Measurements from ENCODE around the gene SLC15A1. TPM values are rescaled to one million over a fixed set of nuclear protein-coding genes. Genes with fewer than 3 reads are reported as not detected.

SLC15A1 gene
- total RNA-seq, 1 donor from 2014 or later: 0.11 TPM

GRCh38 chr13:98797456-98797855 is 45.0 kb upstream of the SLC15A1 start:
- Mint-ChIP-seq H3K9me3 (ENCODE audit: unreplicated experiment) (no peaks in the 10 kb centered on the region), H3K4me1 (ENCODE audit: unreplicated experiment) (peaks cover 19% of the 10 kb centered on the region), H3K36me3 (ENCODE audit: unreplicated experiment) (peaks cover 16% of the 10 kb centered on the region), H3K4me3 (ENCODE audit: unreplicated experiment) (no peak overlapping the region), H3K27ac (ENCODE audit: unreplicated experiment) (no peak overlapping the region), H3K27me3 (ENCODE audit: unreplicated experiment) (no peaks in the 10 kb centered on the region)
- DNase-seq (ENCODE audit: extremely low spot score, unreplicated experiment): no peak
- no peak for TF ChIP-seq CTCF (IDR thresholded peaks at IDR 0.05)

GRCh38 chr13:98796798-98797197 is 44.3 kb upstream of the SLC15A1 start:
- H3K36me3 Mint-ChIP-seq (ENCODE audit: unreplicated experiment): peaks cover 16% of the 10 kb centered on the region
- peak; percentile 64 for DNase-seq (ENCODE audit: extremely low spot score, unreplicated experiment)
- H3K9me3 Mint-ChIP-seq (ENCODE audit: unreplicated experiment): no peaks in the 10 kb centered on the region
- no peak overlapping the region for H3K27ac Mint-ChIP-seq (ENCODE audit: unreplicated experiment)
- no peak overlapping the region for H3K4me3 Mint-ChIP-seq (ENCODE audit: unreplicated experiment)
- no peaks in the 10 kb centered on the region for H3K27me3 Mint-ChIP-seq (ENCODE audit: unreplicated experiment)
- no peak for TF ChIP-seq CTCF (IDR thresholded peaks at IDR 0.05)
- peaks cover 19% of the 10 kb centered on the region for H3K4me1 Mint-ChIP-seq (ENCODE audit: unreplicated experiment)

- Mint-ChIP-seq H3K4me1 (ENCODE audit: unreplicated experiment) (peaks cover 19% of the 10 kb centered on the region), H3K4me3 (ENCODE audit: unreplicated experiment) (no peak overlapping the region), H3K27ac (ENCODE audit: unreplicated experiment) (no peak overlapping the region), H3K9me3 (ENCODE audit: unreplicated experiment) (no peaks in the 10 kb centered on the region), H3K27me3 (ENCODE audit: unreplicated experiment) (no peaks in the 10 kb centered on the region), H3K36me3 (ENCODE audit: unreplicated experiment) (peaks cover 16% of the 10 kb centered on the region)
- no peak for TF ChIP-seq CTCF (IDR thresholded peaks at IDR 0.05)
- DNase-seq (ENCODE audit: extremely low spot score, unreplicated experiment): peak; percentile 42
Measured at GRCh38 chr13:98796191-98796590, 43.7 kb upstream of the SLC15A1 start.

- DNase-seq (ENCODE audit: extremely low spot score, unreplicated experiment): peak; percentile 57
- peaks cover 19% of the 10 kb centered on the region for H3K4me1 Mint-ChIP-seq (ENCODE audit: unreplicated experiment)
- no peak overlapping the region for H3K4me3 Mint-ChIP-seq (ENCODE audit: unreplicated experiment)
- TF ChIP-seq CTCF (IDR thresholded peaks at IDR 0.05): no peak
- H3K9me3 Mint-ChIP-seq (ENCODE audit: unreplicated experiment): no peaks in the 10 kb centered on the region
- no peak overlapping the region for H3K27ac Mint-ChIP-seq (ENCODE audit: unreplicated experiment)
- no peaks in the 10 kb centered on the region for H3K27me3 Mint-ChIP-seq (ENCODE audit: unreplicated experiment)
- H3K36me3 Mint-ChIP-seq (ENCODE audit: unreplicated experiment): peaks cover 16% of the 10 kb centered on the region
Measured at GRCh38 chr13:98795220-98795619, 42.7 kb upstream of the SLC15A1 start.

GRCh38 chr13:98794498-98794897 is 42.0 kb upstream of the SLC15A1 start:
- Mint-ChIP-seq H3K27ac (ENCODE audit: unreplicated experiment) (no peak overlapping the region), H3K4me1 (ENCODE audit: unreplicated experiment) (peaks cover 18% of the 10 kb centered on the region), H3K4me3 (ENCODE audit: unreplicated experiment) (no peak overlapping the region), H3K9me3 (ENCODE audit: unreplicated experiment) (no peaks in the 10 kb centered on the region), H3K27me3 (ENCODE audit: unreplicated experiment) (no peaks in the 10 kb centered on the region), H3K36me3 (ENCODE audit: unreplicated experiment) (peaks cover 16% of the 10 kb centered on the region)
- peak; percentile 66 for DNase-seq (ENCODE audit: extremely low spot score, unreplicated experiment)
- peak; percentile 15 for TF ChIP-seq CTCF (IDR thresholded peaks at IDR 0.05)

Data from osteocyte (in vitro differentiated cells).